ENCODE results near the gene ZNF202. TPM values are rescaled to one million over a fixed set of nuclear protein-coding genes. Genes with fewer than 3 reads are reported as not detected.

ZNF202 gene
- total RNA-seq, 1 experiment from 2014 or later = 14.6 TPM

- no peak for DNase-seq
- Histone ChIP-seq H3K4me2 (ENCODE audit: low read length) (no peak overlapping the region), H4K20me1 (ENCODE audit: low read length) (no peaks in the 10 kb centered on the region), H3K27me3 (ENCODE audit: low read length) (peaks cover 93% of the 10 kb centered on the region), H3K79me2 (ENCODE audit: low read length) (no peaks in the 10 kb centered on the region), H3K9ac (ENCODE audit: low read length) (no peak overlapping the region), H3K4me3 (ENCODE audit: low read length) (no peak overlapping the region), H3K36me3 (ENCODE audit: low read depth, low read length) (no peaks in the 10 kb centered on the region), H3K9me3 (ENCODE audit: low read length) (no peaks in the 10 kb centered on the region), H3F3A (ENCODE audit: low read length, unreplicated experiment) (no peaks in the 10 kb centered on the region), H3K27ac (ENCODE audit: low read length) (no peak overlapping the region), H3K4me1 (ENCODE audit: insufficient read depth, low read length) (no peaks in the 10 kb centered on the region), H3K9me2 (replicated peaks; ENCODE audit: low read length) (no peaks in the 10 kb centered on the region), H2AFZ (ENCODE audit: low read length) (no peak overlapping the region)
- intact Hi-C loops (cut with micrococcal nuclease) = no loop called here
- no peak for ATAC-seq
- TF ChIP-seq EZH2 (IDR thresholded peaks at IDR 0.05; ENCODE audit: low read length, unreplicated experiment) = no peak
- ChIA-PET CTCF (interaction anchor here (0.7 kb wide), 1 partner anchor 1480 kb away, joined by 3 read pairs; no protein-coding TSS in a partner anchor), POLR2A (ENCODE audit: unreplicated experiment) (no interaction called here)
- no TSS peak for BruUV-seq (replicated peaks)
These were observed 46.9 kb downstream of the ZNF202 start for GRCh38 chr11:123694551-123694950.

GRCh38 chr11:123692961-123693360 is 48.5 kb downstream of the ZNF202 start:
- no peak for TF ChIP-seq EZH2 (IDR thresholded peaks at IDR 0.05; ENCODE audit: low read length, unreplicated experiment)
- TF ChIP-seq CTCF (conservative IDR thresholded peaks at IDR 0.05; ENCODE audit: low read depth, low read length) = no peak
- TF ChIP-seq EZH2phosphoT487 (IDR thresholded peaks at IDR 0.05; ENCODE audit: borderline replicate concordance, low read length) = no peak
- BruUV-seq (replicated peaks) = no TSS peak
- H4K20me1 ChIP-seq (ENCODE audit: low read length) = no peaks in the 10 kb centered on the region
- H3K4me3 ChIP-seq (ENCODE audit: low read length) = no peak overlapping the region
- DNase-seq (no peak), ATAC-seq (no peak)
- no peak overlapping the region for H3K9ac ChIP-seq (ENCODE audit: low read length)
- no peak overlapping the region for H3K27ac ChIP-seq (ENCODE audit: low read length)
- H3K4me1 ChIP-seq (ENCODE audit: insufficient read depth, low read length) = no peaks in the 10 kb centered on the region
- H2AFZ ChIP-seq (ENCODE audit: low read length) = no peak overlapping the region
- no peaks in the 10 kb centered on the region for H3K79me2 ChIP-seq (ENCODE audit: low read length)
- H3K4me2 ChIP-seq (ENCODE audit: low read length) = no peak overlapping the region
- ChIA-PET CTCF (interaction anchor here (0.7 kb wide), 1 partner anchor 117 kb away, joined by 3 read pairs; no protein-coding TSS in a partner anchor), POLR2A (ENCODE audit: unreplicated experiment) (no interaction called here)
- H3F3A ChIP-seq (ENCODE audit: low read length, unreplicated experiment) = no peaks in the 10 kb centered on the region
- peaks cover 93% of the 10 kb centered on the region for H3K27me3 ChIP-seq (ENCODE audit: low read length)
- no peaks in the 10 kb centered on the region for H3K36me3 ChIP-seq (ENCODE audit: low read depth, low read length)
- H3K9me3 ChIP-seq (ENCODE audit: low read length) = no peaks in the 10 kb centered on the region
- intact Hi-C loops (cut with micrococcal nuclease) = no loop called here
- no peaks in the 10 kb centered on the region for H3K9me2 ChIP-seq (replicated peaks; ENCODE audit: low read length)

GRCh38 chr11:123690485-123690884 is 51.0 kb downstream of the ZNF202 start:
- Histone ChIP-seq H3K9ac (ENCODE audit: low read length) (no peak overlapping the region), H3F3A (ENCODE audit: low read length, unreplicated experiment) (no peaks in the 10 kb centered on the region), H2AFZ (ENCODE audit: low read length) (no peak overlapping the region), H3K79me2 (ENCODE audit: low read length) (no peaks in the 10 kb centered on the region), H3K4me3 (ENCODE audit: low read length) (no peak overlapping the region), H3K36me3 (ENCODE audit: low read depth, low read length) (no peaks in the 10 kb centered on the region), H3K9me3 (ENCODE audit: low read length) (no peaks in the 10 kb centered on the region), H3K9me2 (replicated peaks; ENCODE audit: low read length) (no peaks in the 10 kb centered on the region), H3K27ac (ENCODE audit: low read length) (no peak overlapping the region), H4K20me1 (ENCODE audit: low read length) (no peaks in the 10 kb centered on the region), H3K4me2 (ENCODE audit: low read length) (no peak overlapping the region), H3K4me1 (ENCODE audit: insufficient read depth, low read length) (no peaks in the 10 kb centered on the region), H3K27me3 (ENCODE audit: low read length) (peaks cover 97% of the 10 kb centered on the region)
- no TSS peak for BruUV-seq (replicated peaks)
- ATAC-seq = peak; percentile 95
- no peak for TF ChIP-seq EZH2phosphoT487 (IDR thresholded peaks at IDR 0.05; ENCODE audit: borderline replicate concordance, low read length)
- TF ChIP-seq CTCF (conservative IDR thresholded peaks at IDR 0.05; ENCODE audit: low read depth, low read length) = no peak
- peak; percentile 75 for DNase-seq
- ChIA-PET POLR2A (ENCODE audit: unreplicated experiment) (no interaction called here), CTCF (no interaction called here)
- intact Hi-C loops (cut with micrococcal nuclease) = no loop called here
